Aorta (tissue), 5 donors: ENCODE measurements around the gene TARM1. TPM values are rescaled to one million over a fixed set of nuclear protein-coding genes. Genes with fewer than 3 reads are reported as not detected.
"Not testable (repeated sequence)": the region's sequence is repeated elsewhere in the genome, so short reads cannot be mapped to it uniquely, and the experiment has no call there.

Experiments used
- ATAC-seq: fragments of 200-7000 bp; cut with Tn5 transposase; one replicate; pipeline ENCODE4 v1.9.1; 2022; ENCODE audit warnings: moderate library complexity; ENCODE audit not compliant: low FRiP score
- DNase-seq, 2 donors: peaks; one replicate each; pipeline ENCODE4 v3.0.0-alpha.2; 2020
- H3K27ac ChIP-seq, 2 donors: one replicate each; pipeline ENCODE4 v1.5.1; 2013; ENCODE audit warnings: low read length in 2 of 2, mild to moderate bottlenecking in 2 of 2, moderate library complexity in 2 of 2, control low read depth in 1 of 2, inconsistent platforms in 1 of 2, low read depth in 1 of 2
- H3K27me3 ChIP-seq, 2 donors: one replicate each; pipeline ENCODE4 v1.6.1; 2013; ENCODE audit warnings: control low read depth in 1 of 2, low read length in 1 of 2, mild to moderate bottlenecking in 1 of 2, moderate library complexity in 1 of 2; ENCODE audit not compliant: insufficient read depth in 2 of 2, control insufficient read depth in 1 of 2
- H3K36me3 ChIP-seq, 2 donors: one replicate each; pipeline ENCODE4 v1.6.1; 2013; ENCODE audit warnings: control low read depth in 1 of 2, low read length in 1 of 2, mild to moderate bottlenecking in 1 of 2; ENCODE audit not compliant: insufficient read depth in 2 of 2, control insufficient read depth in 1 of 2
- H3K4me1 ChIP-seq, 2 donors: one replicate each; pipeline ENCODE4 v1.6.1; 2013; ENCODE audit warnings: low read length in 2 of 2, control low read depth in 1 of 2, mild to moderate bottlenecking in 1 of 2, moderate library complexity in 1 of 2; ENCODE audit not compliant: insufficient read depth in 2 of 2, control insufficient read depth in 1 of 2
- H3K4me3 ChIP-seq, 2 donors: one replicate each; pipeline ENCODE4 v1.5.1; 2013; ENCODE audit warnings: low read length in 2 of 2, control low read depth in 1 of 2, mild to moderate bottlenecking in 1 of 2
- H3K9me3 ChIP-seq: one replicate; pipeline ENCODE4 v1.6.1; 2013; ENCODE audit warnings: mild to moderate bottlenecking, low read length; ENCODE audit not compliant: control insufficient read depth
- WGBS, 2 donors: extraction: QIAGEN DNeasy Blood & Tissue Kit; methylation state at CpG; one replicate each; pipeline ENCODE4 v1.1.7; 2013; 5-methylcytosine and 5-hydroxymethylcytosine counted together
- intact Hi-C, 2 donors: fragments of 100-400 bp; cut with DNase I; formaldehyde crosslinking; loops; one replicate each; pipeline versions ENCODE4 v1.14.2 to v1.15.0; 2022
- polyA plus RNA-seq, 2 donors: library from polyadenylated mRNA; stranded (reverse); fragments of 200-250 nt; gene quantifications; one replicate each; pipeline ENCODE4 v1.2.3, GENCODE V29; 2013
- total RNA-seq, 2 donors: library from RNA; stranded (reverse); fragmentation: NEBNext Ultra II Directional; extraction: Animal tissue kit (Norgen Biotek cat#: 25700); gene quantifications; one replicate each; pipeline ENCODE4 v1.2.1, GENCODE V29; 2021
- donor health status: healthy with polysubstance abuse.
- donor health status: Bipolar disorder and iron deficiency.
- donor health status: DM: no; HTN: no; CAD: no.
- donor health status: DM: no; HTN: no; CAD: no.
- donor health status: DM: yes; HTN: yes; CAD: no.

Gene TARM1
- total and polyA plus RNA-seq, 4 donors: not detected

DNA sequence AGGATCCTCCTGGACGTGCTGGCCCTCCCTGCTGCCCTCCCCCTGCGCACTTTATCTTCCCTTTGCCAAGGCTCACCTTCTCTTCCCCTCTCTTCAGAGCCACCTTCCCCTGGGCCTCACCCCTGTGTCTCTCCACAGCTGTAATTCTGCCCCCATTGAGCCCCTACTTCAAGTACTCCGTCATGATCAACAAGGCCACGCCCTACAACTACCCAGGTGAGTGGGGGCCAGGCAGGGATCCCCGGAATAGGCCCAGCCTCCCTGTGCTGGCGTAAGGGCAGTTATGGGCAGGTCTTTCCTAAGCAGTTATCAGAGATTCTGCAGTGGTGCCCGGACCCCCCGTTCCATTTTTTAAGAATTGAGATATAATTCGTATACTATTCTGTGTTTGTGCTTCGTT is 24.6 kb upstream of the TARM1 start:
- ATAC-seq (no peak), DNase-seq (peak in 1 of 2 donors; percentile 10)
- H3K27me3 ChIP-seq: no peaks in the 10 kb centered on the region
- H3K9me3 ChIP-seq: no peaks in the 10 kb centered on the region
- 94 to 95% methylated on average over 10 of the region's 10 CpGs for WGBS, 2 donors
- peaks cover 0 to 2% of the 10 kb centered on the region in 2 donors for H3K36me3 ChIP-seq
- H3K27ac ChIP-seq: no peak overlapping the region
- H3K4me3 ChIP-seq: no peak overlapping the region
- intact Hi-C loops: loop anchor here in 1 of 2 donors (10.0 kb wide), 1 partner anchor 261 kb away; no protein-coding TSS in a partner anchor
- peaks cover 0 to 2% of the 10 kb centered on the region in 2 donors for H3K4me1 ChIP-seq

GRCh38 chr19:54104998-54105715 is 24.0 kb upstream of the TARM1 start:
- 87 to 90% methylated on average over 11 of the region's 11 CpGs for WGBS, 2 donors
- ATAC-seq: no peak
- Histone ChIP-seq H3K36me3 (peaks cover 0 to 2% of the 10 kb centered on the region in 2 donors), H3K4me3 (no peak overlapping the region), H3K9me3 (no peaks in the 10 kb centered on the region), H3K4me1 (peaks cover 0 to 2% of the 10 kb centered on the region in 2 donors), H3K27ac (no peak overlapping the region), H3K27me3 (no peaks in the 10 kb centered on the region)
- intact Hi-C loops: loop anchor here in 1 of 2 donors (10.0 kb wide), 1 partner anchor 260 kb away; no protein-coding TSS in a partner anchor
- DNase-seq: peak; percentile 42 to 56

- H3K27ac ChIP-seq: no peak within 1 kb of the TSS
- H3K36me3 ChIP-seq: no peaks in the 10 kb centered on the region
- ATAC-seq (peak; percentile 100), DNase-seq (peak; percentile 99)
- H3K4me1 ChIP-seq: peaks cover 0 to 2% of the 10 kb centered on the region in 2 donors
- no peaks in the 10 kb centered on the region for H3K27me3 ChIP-seq
- intact Hi-C loops: loop anchor here in 1 of 2 donors (10.0 kb wide), 1 partner anchor 258 kb away; no protein-coding TSS in a partner anchor
- peak within 1 kb of the TSS; percentile 13 to 47 for H3K4me3 ChIP-seq
- H3K9me3 ChIP-seq: no peaks in the 10 kb centered on the region
- WGBS, 2 donors: 3% methylated on average over 51 to 54 of the region's 54 CpGs
These were observed 21.4 kb upstream of the TARM1 start, which contains the start of gene NDUFA3 for GRCh38 chr19:54102421-54103169. Gene NDUFA3 (plus strand): TSS chr19:54102855. CDS start chr19:54102879, 24 bp downstream.

DNA sequence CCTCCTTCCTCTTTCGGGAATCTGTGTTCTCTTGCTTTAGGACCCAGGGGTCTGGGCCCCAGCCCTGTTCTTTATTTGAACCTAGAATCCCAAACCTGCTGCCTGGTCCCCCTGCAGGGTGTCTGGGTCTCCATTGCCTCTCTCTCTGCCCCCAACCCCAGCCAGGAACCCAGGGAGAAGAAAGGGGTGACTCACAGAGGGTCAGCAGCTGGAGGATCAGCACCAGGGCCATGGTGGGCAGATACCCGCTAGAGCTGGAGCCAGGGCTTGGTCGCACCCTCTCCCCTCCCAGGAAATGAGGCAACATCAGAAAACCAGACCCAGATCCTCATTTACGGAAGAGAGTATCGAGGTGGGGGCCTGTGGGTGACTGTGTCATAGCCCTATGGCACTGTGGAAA is 19.4 kb upstream of the TARM1 start, which contains the start of gene OSCAR:
TSS of gene OSCAR (minus strand) at position 243 of the 400 bp plus-strand sequence. CDS start at position 232, 11 bp downstream.
- no peak for ATAC-seq
- 54% methylated on average over 5 of the region's 5 CpGs for WGBS, 2 donors
- no peaks in the 10 kb centered on the region for H3K36me3 ChIP-seq

GRCh38 chr19:54099903-54100255 is 18.7 kb upstream of the TARM1 start:
- H3K36me3 ChIP-seq, ATAC-seq, H3K27me3 ChIP-seq, H3K9me3 ChIP-seq, H3K27ac ChIP-seq, H3K4me1 ChIP-seq, H3K4me3 ChIP-seq: not testable (repeated sequence)
- intact Hi-C loops: loop anchor here in 1 of 2 donors (10.0 kb wide), 1 partner anchor 255 kb away; no protein-coding TSS in a partner anchor
- peak; percentile 17 to 24 for DNase-seq
- WGBS, 2 donors: 74 to 81% methylated on average over 9 of the region's 9 CpGs

More for the DNA sequence above, 19.4 kb upstream of the TARM1 start, which contains the start of gene OSCAR:
- H3K9me3 ChIP-seq: no peaks in the 10 kb centered on the region
- intact Hi-C loops: loop anchor here in 1 of 2 donors (10.0 kb wide), 1 partner anchor 256 kb away; no protein-coding TSS in a partner anchor
- no peaks in the 10 kb centered on the region for H3K27me3 ChIP-seq
- peaks cover 0 to 2% of the 10 kb centered on the region in 2 donors for H3K4me1 ChIP-seq
- no peak within 1 kb of the TSS for H3K4me3 ChIP-seq
- DNase-seq: peak; percentile 57 to 74
- H3K27ac ChIP-seq: no peak within 1 kb of the TSS

- no peak overlapping the region for H3K4me3 ChIP-seq
- intact Hi-C loops: no loop called here
- ATAC-seq (no peak), DNase-seq (peak; percentile 10 to 17)
- no peaks in the 10 kb centered on the region for H3K36me3 ChIP-seq
- WGBS, 2 donors: 87% methylated on average over 11 to 12 of the region's 12 CpGs
- H3K27me3 ChIP-seq: no peaks in the 10 kb centered on the region
- no peak overlapping the region for H3K27ac ChIP-seq
- H3K4me1 ChIP-seq: peaks cover 0 to 2% of the 10 kb centered on the region in 2 donors
- H3K9me3 ChIP-seq: no peaks in the 10 kb centered on the region
These were observed 18.2 kb upstream of the TARM1 start for GRCh38 chr19:54099190-54099902.

GRCh38 chr19:54096617-54097106 is 15.5 kb upstream of the TARM1 start:
- no peaks in the 10 kb centered on the region for H3K4me1 ChIP-seq
- ATAC-seq: peak; percentile 63
- H3K27me3 ChIP-seq: no peaks in the 10 kb centered on the region
- H3K9me3 ChIP-seq: no peaks in the 10 kb centered on the region
- no peak overlapping the region for H3K4me3 ChIP-seq
- no peak overlapping the region for H3K27ac ChIP-seq
- H3K36me3 ChIP-seq: no peaks in the 10 kb centered on the region
- DNase-seq: peak; percentile 61 to 76
- intact Hi-C loops: no loop called here
- WGBS, 2 donors: 11 to 16% methylated on average over 14 of the region's 14 CpGs
